HG03442 (cell line): Measurements from ENCODE around the gene ERH.
A peak's percentile ranks its signal among the peaks of the same experiment; 100 is the strongest.

ENCODE experiments used
- ATAC-seq: cut with Tn5 transposase; IDR thresholded peaks from one replicate; pipeline ENCODE4 v1.9.1; 2021; ENCODE audit warnings: mild to moderate bottlenecking, moderate library complexity; ENCODE audit not compliant: unreplicated experiment

The ERH gene

GRCh38 chr14:69357544-69358200 is 40.4 kb downstream of the ERH start:
- ATAC-seq: no peak

- no peak for ATAC-seq
Observed at GRCh38 chr14:69356903-69357543, 41.1 kb downstream of the ERH start.

GRCh38 chr14:69355607-69356281 is 42.4 kb downstream of the ERH start:
- no peak for ATAC-seq

- no peak for ATAC-seq
Observed at GRCh38 chr14:69355154-69355597, 42.9 kb downstream of the ERH start.

- ATAC-seq: peak; percentile 84
Observed at GRCh38 chr14:69354383-69355153, 43.5 kb downstream of the ERH start.

DNA sequence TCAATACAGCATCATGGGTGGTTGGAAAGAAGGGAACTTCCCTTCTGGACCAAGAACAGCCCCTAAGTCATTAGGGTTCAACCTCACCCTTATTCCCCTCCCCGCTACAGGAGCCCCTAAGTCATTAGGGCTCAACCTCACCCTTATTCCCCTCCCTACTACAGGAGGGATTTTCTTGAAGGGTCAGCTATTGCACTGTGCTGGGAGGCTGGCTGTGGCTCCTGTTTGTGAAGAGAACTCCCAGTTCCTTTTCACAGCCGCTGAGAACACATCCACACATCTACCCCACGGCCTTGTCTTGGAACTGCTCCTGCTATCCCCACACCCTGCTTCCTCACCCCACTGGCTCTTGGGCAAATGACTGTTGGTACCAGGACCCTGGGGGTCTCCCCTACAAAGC is 44.9 kb downstream of the ERH start:
- ATAC-seq: no peak

DNA sequence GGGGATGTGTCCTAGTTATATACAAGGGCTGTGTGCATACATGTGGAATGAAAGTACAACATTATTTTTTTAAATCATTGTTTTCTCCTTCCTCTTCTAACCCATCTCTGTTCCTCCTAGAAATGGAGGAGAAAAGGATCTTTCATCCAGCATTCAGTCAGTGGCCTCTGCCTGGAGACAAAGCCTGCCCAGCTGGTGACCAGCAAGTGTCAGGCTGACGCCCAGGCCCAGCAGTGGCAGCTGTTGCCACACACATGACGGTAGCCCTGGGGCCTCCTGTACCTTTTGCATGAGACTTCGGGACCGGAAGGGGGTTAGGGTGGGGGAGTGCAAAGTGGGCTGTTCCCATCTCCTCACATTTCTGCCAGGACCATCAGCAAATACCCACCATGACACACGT is 46.2 kb downstream of the ERH start:
- no peak for ATAC-seq

DNA sequence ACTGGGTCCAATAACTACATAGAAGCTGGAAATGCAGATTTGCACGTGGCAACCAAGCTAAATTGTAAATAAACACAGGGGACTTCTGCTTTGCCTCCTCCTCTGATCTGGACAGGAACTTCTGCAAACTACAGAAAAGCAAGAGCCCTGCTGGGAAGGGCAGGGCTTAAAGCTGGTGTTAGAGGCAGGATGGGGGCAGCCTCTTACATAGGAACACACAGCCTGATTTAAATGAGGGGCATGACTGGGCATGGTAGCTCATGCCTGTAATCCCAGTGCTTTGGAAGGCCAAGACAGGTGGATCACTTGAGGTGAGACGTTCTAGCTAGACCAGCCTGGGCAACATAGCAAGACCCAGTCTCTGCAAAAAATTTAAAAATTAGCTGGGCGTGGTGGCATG is 46.7 kb downstream of the ERH start:
- ATAC-seq: no peak

- no peak for ATAC-seq
Observed at GRCh38 chr14:69350892-69351291, 47.2 kb downstream of the ERH start.

GRCh38 chr14:69349091-69349777 is 48.9 kb downstream of the ERH start:
- no peak for ATAC-seq

GRCh38 chr14:69346710-69347109 is 51.4 kb downstream of the ERH start:
- ATAC-seq: no peak

DNA sequence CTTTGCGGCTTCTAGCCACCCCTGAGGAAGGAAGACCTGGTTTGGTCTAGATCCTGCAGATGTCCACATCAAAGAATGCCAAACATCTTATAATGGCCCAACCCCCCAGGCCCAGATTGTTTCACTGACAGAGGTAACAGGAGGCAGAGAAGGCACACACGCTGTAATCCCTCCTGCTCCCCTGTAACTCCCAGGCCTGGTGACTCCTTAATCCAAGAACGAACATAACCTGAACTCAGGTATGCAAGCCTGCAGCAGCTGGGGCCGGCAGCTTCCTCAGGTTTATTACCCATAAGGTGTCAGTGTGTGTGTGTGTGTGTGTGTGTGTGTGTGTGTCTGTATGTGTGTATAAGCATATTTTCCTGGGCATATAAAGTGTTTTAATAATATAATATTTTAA is 52.7 kb downstream of the ERH start:
- no peak for ATAC-seq

- ATAC-seq: no peak
Observed at GRCh38 chr14:69344171-69344570, 53.9 kb downstream of the ERH start.

- ATAC-seq: no peak
Observed at GRCh38 chr14:69342928-69343525, 55.1 kb downstream of the ERH start.

GRCh38 chr14:69339426-69339825 is 58.7 kb downstream of the ERH start:
- ATAC-seq: no peak

GRCh38 chr14:69337984-69338383 is 60.1 kb downstream of the ERH start:
- ATAC-seq: no peak

GRCh38 chr14:69335371-69335771 is 62.7 kb downstream of the ERH start:
- no peak for ATAC-seq

- no peak for ATAC-seq
Observed at GRCh38 chr14:69334576-69334975, 63.5 kb downstream of the ERH start.

DNA sequence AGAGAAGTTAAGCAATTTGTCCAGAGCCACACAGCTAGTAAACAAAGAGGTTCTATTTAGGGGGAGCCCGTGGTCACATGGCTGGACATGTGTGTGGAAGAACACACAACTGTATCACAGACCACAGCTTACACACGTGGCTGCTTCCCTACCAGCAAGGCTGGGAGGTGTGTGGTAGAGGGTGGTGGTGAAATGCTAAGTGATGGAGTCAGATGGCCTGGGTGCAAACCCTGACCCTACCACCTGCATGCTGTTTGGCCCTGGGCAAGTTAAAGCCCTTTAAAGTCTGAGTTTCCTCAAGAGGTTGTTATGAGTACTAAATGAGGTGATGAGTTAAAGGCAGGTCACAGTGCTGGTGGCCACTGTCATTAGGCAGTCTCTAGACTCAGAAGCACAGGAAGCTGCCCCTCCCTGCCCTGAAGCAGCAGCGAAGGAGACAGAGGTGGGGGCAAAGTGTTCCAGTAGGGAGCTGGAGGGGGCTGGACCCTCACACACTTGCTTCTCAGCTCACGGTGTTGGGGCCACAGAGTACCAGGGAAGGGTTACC is 64.2 kb downstream of the ERH start:
- ATAC-seq: no peak

- ATAC-seq: no peak
Observed at GRCh38 chr14:69332782-69333395, 65.2 kb downstream of the ERH start.
